ENCODE data around the gene GSN. TPM values are rescaled to one million over a fixed set of nuclear protein-coding genes. Genes with fewer than 3 reads are reported as not detected.
A peak's percentile ranks its signal among the peaks of the same experiment; 100 is the strongest.

Gene GSN
- total and polyA plus RNA-seq, 2 of the 13 experiments (the other 11 are each of a cell fraction or from before 2014, with no cell fraction given): 294 to 307 TPM

- no peak for TF ChIP-seq ZNF7 (CRISPR knock-in tag; IDR thresholded peaks at IDR 0.05)
- TF ChIP-seq ZNF672 (CRISPR knock-in tag; IDR thresholded peaks at IDR 0.05): no peak
- no peak for TF ChIP-seq CHCHD3 (CRISPR knock-in tag; IDR thresholded peaks at IDR 0.05)
- no peak for TF ChIP-seq ZNF737 (CRISPR knock-in tag; IDR thresholded peaks at IDR 0.05; ENCODE audit: borderline replicate concordance)
- no peak for TF ChIP-seq PBX2 (CRISPR knock-in tag; IDR thresholded peaks at IDR 0.05)
- TF ChIP-seq GMEB2 (CRISPR knock-in tag; IDR thresholded peaks at IDR 0.05; ENCODE audit: low read depth): no peak
- TF ChIP-seq ZNF34 (CRISPR knock-in tag; IDR thresholded peaks at IDR 0.05; ENCODE audit: borderline replicate concordance): no peak
- TF ChIP-seq ZMYM3 (CRISPR knock-in tag; IDR thresholded peaks at IDR 0.05): peak; percentile 31; the same call in 1 of the 2 replicates
- no peak for TF ChIP-seq ZBTB21 (CRISPR knock-in tag; IDR thresholded peaks at IDR 0.05)
- no peak for TF ChIP-seq HNRNPH1 (optimal IDR thresholded peaks at IDR 0.05; ENCODE audit: low read depth, low read length)
- TF ChIP-seq, protein P1, sequence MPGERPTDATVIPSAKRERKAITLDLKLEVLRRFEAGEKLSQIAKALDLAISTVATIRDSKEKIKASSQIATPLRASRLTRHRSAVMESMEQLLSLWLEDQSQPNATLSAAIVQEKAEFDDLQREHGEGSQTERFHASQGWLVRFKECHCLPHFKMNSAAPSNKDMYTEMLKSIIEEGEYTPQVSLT (CRISPR knock-in tag; IDR thresholded peaks at IDR 0.05; ENCODE audit: borderline replicate concordance, low read depth): no peak
- TF ChIP-seq ZNF224 (CRISPR knock-in tag; IDR thresholded peaks at IDR 0.05): no peak
Observed at GRCh38 chr9:121305269-121305994, 37.5 kb downstream of the GSN start (continued).

Measured in HepG2 (cell line).